CD4-positive, alpha-beta T cell treated with Interleukin-15 for 1 hour (primary cell): ENCODE measurements around the gene OR6K2.
"Not testable (repeated sequence)": the region's sequence is repeated elsewhere in the genome, so short reads cannot be mapped to it uniquely, and the experiment has no call there.

Source experiments
- DNase-seq: peaks from one replicate; pipeline ENCODE4 v3.0.0-alpha.2; 2020

OR6K2 gene

GRCh38 chr1:158700552-158700951 is at the start of gene OR6K2:
Gene OR6K2 (minus strand): TSS chr1:158700652. CDS start chr1:158700652, 0 bp downstream.
- no peak for DNase-seq

GRCh38 chr1:158735848-158736247 is 35.4 kb upstream of the OR6K2 start:
- no peak for DNase-seq

GRCh38 chr1:158732524-158732923 is 32.1 kb upstream of the OR6K2 start:
- DNase-seq, result no peak

GRCh38 chr1:158731707-158732106 is 31.3 kb upstream of the OR6K2 start:
- no peak for DNase-seq

GRCh38 chr1:158730453-158730852 is 30.0 kb upstream of the OR6K2 start:
- no peak for DNase-seq

GRCh38 chr1:158728510-158729225 is 28.2 kb upstream of the OR6K2 start:
- DNase-seq, result no peak

- no peak for DNase-seq
Observed at GRCh38 chr1:158724442-158724841, 24.0 kb upstream of the OR6K2 start.

- no peak for DNase-seq
Observed at GRCh38 chr1:158720620-158721019, 20.2 kb upstream of the OR6K2 start, which contains the start of gene OR6K3. Gene OR6K3 (minus strand): TSS chr1:158720720. CDS start chr1:158718115, 2,605 bp downstream.

- DNase-seq, result no peak
Observed at GRCh38 chr1:158719664-158720063, 19.2 kb upstream of the OR6K2 start.

- no peak for DNase-seq
Observed at GRCh38 chr1:158717344-158717743, 16.9 kb upstream of the OR6K2 start.

- DNase-seq, result no peak
Observed at GRCh38 chr1:158716335-158716734, 15.9 kb upstream of the OR6K2 start.

- no peak for DNase-seq
Observed at GRCh38 chr1:158714754-158715153, 14.3 kb upstream of the OR6K2 start.

GRCh38 chr1:158711098-158711497 is 10.6 kb upstream of the OR6K2 start:
- no peak for DNase-seq

GRCh38 chr1:158706096-158706495 is 5.6 kb upstream of the OR6K2 start:
- no peak for DNase-seq

GRCh38 chr1:158694596-158694995 is 5.9 kb downstream of the OR6K2 start:
- no peak for DNase-seq

- no peak for DNase-seq
Observed at GRCh38 chr1:158692356-158692755, 8.1 kb downstream of the OR6K2 start.

- DNase-seq, result no peak
Observed at GRCh38 chr1:158691907-158692306, 8.5 kb downstream of the OR6K2 start.

- DNase-seq, result not testable (repeated sequence)
Observed at GRCh38 chr1:158691149-158691548, 9.3 kb downstream of the OR6K2 start.

- DNase-seq, result no peak
Observed at GRCh38 chr1:158689875-158690274, 10.6 kb downstream of the OR6K2 start.

- no peak for DNase-seq
Observed at GRCh38 chr1:158689110-158689509, 11.3 kb downstream of the OR6K2 start.

GRCh38 chr1:158688343-158688742 is 12.1 kb downstream of the OR6K2 start:
- DNase-seq, result not testable (repeated sequence)

- no peak for DNase-seq
Observed at GRCh38 chr1:158687037-158687436, 13.4 kb downstream of the OR6K2 start.

GRCh38 chr1:158686111-158687009 is 14.1 kb downstream of the OR6K2 start, which contains the start of gene SPTA1:
Gene SPTA1 (minus strand): TSS chr1:158686715. CDS start chr1:158686517, 198 bp downstream.
- DNase-seq, result no peak

GRCh38 chr1:158685085-158685484 is 15.4 kb downstream of the OR6K2 start:
- DNase-seq, result no peak
